Loucy (cell line): Measurements from ENCODE around the gene KDM4C.

Experiments
- EZH2phosphoT487 ChIP-seq: fragments of 200-600 bp; IDR thresholded peaks from 2 replicates; pipeline ENCODE4 v1.6.1; 2018; ENCODE audit warnings: antibody characterized with exemption, mild to moderate bottlenecking, moderate library complexity, borderline replicate concordance
- TF ChIP-seq, protein P1 (sequence below): fragments of 200-600 bp; sonication (generic); conservative IDR thresholded peaks from 2 replicates; pipeline ENCODE4 v1.5.1; 2014; ENCODE audit warnings: mild to moderate bottlenecking, antibody characterized with exemption, low read length

DNA sequence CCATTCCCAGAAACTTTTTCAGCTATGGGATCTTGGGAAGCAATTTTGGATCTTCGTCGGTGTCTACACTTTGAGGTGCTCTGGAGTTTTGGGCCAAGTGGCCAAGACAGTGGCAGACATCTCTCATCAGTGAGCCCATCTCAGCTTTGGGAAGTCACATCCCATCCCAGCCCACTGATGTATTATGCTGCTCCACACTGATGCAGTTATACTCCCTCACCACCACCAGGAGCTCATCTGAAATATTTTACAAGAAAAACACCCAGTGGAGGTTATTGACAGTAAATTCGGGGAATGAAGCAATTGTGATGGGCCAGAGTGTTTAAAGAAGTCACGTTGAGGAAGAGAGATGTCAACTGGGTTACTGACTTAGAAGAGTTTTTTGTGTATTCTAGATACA lies 378.0 kb downstream of the KDM4C start:
- TF ChIP-seq, protein P1, sequence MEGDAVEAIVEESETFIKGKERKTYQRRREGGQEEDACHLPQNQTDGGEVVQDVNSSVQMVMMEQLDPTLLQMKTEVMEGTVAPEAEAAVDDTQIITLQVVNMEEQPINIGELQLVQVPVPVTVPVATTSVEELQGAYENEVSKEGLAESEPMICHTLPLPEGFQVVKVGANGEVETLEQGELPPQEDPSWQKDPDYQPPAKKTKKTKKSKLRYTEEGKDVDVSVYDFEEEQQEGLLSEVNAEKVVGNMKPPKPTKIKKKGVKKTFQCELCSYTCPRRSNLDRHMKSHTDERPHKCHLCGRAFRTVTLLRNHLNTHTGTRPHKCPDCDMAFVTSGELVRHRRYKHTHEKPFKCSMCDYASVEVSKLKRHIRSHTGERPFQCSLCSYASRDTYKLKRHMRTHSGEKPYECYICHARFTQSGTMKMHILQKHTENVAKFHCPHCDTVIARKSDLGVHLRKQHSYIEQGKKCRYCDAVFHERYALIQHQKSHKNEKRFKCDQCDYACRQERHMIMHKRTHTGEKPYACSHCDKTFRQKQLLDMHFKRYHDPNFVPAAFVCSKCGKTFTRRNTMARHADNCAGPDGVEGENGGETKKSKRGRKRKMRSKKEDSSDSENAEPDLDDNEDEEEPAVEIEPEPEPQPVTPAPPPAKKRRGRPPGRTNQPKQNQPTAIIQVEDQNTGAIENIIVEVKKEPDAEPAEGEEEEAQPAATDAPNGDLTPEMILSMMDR, result no peak
- no peak for TF ChIP-seq EZH2phosphoT487
